GM12872 (cell line): ENCODE data around the gene FOCAD.

Experiments
- TF ChIP-seq, protein P1 (sequence below): IDR thresholded peaks from 3 replicates; pipeline ENCODE4 v1.5.1; 2011; ENCODE audit warnings: low read depth, mild to moderate bottlenecking, low read length, moderate library complexity; ENCODE audit not compliant: insufficient read depth

FOCAD gene

DNA sequence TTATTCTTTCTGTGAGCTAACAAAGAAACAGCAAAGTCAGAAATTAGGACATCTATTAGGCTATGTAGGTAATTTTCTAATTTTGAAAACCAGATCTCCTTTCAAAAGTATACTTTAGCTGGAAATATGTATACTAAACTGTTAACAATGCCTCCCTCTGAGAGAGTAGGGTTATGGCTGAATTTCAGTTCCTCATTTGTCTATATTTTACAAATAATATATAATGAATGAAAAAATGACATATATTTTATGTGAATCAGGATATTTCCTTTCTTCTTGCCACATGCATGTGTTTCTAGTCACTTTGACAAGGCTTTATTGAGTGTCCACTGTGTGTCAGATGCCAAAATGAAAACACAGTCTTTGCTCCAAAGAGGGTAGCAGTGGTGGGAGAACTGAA is 331.9 kb downstream of the FOCAD start:
- TF ChIP-seq, protein P1, sequence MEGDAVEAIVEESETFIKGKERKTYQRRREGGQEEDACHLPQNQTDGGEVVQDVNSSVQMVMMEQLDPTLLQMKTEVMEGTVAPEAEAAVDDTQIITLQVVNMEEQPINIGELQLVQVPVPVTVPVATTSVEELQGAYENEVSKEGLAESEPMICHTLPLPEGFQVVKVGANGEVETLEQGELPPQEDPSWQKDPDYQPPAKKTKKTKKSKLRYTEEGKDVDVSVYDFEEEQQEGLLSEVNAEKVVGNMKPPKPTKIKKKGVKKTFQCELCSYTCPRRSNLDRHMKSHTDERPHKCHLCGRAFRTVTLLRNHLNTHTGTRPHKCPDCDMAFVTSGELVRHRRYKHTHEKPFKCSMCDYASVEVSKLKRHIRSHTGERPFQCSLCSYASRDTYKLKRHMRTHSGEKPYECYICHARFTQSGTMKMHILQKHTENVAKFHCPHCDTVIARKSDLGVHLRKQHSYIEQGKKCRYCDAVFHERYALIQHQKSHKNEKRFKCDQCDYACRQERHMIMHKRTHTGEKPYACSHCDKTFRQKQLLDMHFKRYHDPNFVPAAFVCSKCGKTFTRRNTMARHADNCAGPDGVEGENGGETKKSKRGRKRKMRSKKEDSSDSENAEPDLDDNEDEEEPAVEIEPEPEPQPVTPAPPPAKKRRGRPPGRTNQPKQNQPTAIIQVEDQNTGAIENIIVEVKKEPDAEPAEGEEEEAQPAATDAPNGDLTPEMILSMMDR = no peak

DNA sequence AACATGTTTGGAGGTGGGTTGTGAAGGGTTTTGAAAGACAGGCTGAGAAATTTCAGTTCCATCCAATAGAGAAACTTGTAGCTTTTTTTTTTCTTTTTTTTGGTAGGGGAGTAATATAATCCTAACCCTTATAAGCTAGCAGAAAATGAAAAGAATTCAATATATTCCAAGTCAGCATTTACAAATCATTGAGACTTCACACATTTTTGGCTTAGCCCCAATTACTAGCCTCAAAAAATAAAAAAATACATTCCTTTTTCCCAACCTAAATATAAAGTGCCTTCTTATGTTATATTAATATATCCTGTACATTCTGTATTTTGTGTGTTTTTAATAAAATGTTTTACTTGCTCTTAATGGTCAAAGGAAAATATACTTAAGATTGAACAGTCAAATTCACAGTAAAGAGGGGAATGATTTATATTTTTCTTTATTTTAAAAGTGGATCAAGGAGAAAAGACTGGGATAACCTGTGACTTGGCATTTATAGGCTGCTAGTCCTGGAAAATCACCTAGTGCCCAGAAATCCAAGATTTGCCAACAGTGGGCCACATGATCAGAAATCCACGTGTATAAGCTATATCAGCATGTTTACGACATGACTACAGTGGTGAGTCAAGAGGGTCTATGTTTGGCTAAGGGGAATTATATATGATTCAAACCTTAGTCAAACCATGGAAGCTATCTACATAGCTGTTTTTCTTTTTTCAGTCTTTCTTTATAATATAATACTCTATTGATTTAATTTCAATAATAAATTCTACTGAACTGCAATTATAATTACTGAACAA is 332.8 kb downstream of the FOCAD start:
- TF ChIP-seq, protein P1 = no peak

DNA sequence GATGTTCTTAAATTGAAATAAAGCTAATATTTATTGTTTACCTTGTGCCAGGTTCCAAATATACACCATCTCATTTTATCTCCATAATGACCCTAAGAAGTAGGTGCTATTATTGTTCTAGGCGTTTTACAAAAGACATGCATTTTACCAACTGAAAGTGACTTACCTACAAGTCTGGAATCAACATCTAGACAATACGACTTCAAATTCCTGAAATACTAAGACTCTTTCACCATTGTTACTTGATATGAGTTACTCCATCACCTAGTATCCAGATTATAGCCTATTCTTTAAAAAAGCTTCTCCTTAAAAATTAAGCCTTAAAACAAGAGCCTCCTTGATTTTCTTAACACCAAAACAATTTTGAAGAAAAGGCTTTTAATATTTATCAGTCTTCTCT is 334.1 kb downstream of the FOCAD start:
- TF ChIP-seq, protein P1 = no peak

GRCh38 chr9:21023861-21024260 is 339.8 kb downstream of the FOCAD start:
- TF ChIP-seq, protein P1 = no peak

- TF ChIP-seq, protein P1 = no peak
Observed at GRCh38 chr9:21027295-21027694, 343.2 kb downstream of the FOCAD start.

- TF ChIP-seq, protein P1 = no peak
Observed at GRCh38 chr9:21028466-21028865, 344.4 kb downstream of the FOCAD start.

DNA sequence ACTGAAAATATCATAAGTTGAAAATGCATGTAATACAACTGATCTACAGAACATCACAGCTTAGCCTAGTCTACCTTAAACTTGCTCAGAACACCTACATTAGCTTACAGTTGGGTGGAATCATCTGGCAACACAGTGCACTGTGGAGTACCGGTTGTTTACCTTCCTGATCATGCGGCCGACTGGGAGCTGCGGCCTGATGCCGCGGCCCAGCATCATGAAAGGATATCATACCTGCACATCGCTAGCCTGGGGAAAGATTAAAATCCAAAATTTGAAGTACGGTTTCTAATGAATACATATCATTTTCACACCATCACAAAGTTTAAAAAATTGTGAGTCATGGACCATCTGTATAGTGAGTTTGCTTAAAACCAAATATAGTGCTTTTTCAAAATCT is 345.6 kb downstream of the FOCAD start:
- TF ChIP-seq, protein P1 = no peak
